ENCODE results near the gene MED6.

The MED6 gene

GRCh38 chr14:70600382-70601157, at the start of gene MED6:
TSS of gene MED6 (minus strand) at chr14:70600655. CDS start at chr14:70600637, 18 bp downstream.
- peak; percentile 92 for DNase-seq

- no peak for DNase-seq
These were observed 49.3 kb upstream of the MED6 start for GRCh38 chr14:70649803-70650202.

- DNase-seq = no peak
These were observed 47.9 kb upstream of the MED6 start for GRCh38 chr14:70648346-70648745.

GRCh38 chr14:70646705-70647104, 46.2 kb upstream of the MED6 start:
- DNase-seq = no peak

GRCh38 chr14:70645892-70646291, 45.4 kb upstream of the MED6 start:
- no peak for DNase-seq

- no peak for DNase-seq
These were observed 43.5 kb upstream of the MED6 start for GRCh38 chr14:70643967-70644366.

GRCh38 chr14:70642303-70643235, 42.1 kb upstream of the MED6 start:
- no peak for DNase-seq

- peak; percentile 26 for DNase-seq
These were observed 41.3 kb upstream of the MED6 start, which contains the start of gene TTC9 for GRCh38 chr14:70641548-70642302. TSS of gene TTC9 (plus strand) at chr14:70641916. CDS start at chr14:70642130, 214 bp downstream.

- DNase-seq = no peak
These were observed 40.6 kb upstream of the MED6 start for GRCh38 chr14:70640938-70641547.

GRCh38 chr14:70638416-70638815, 38.0 kb upstream of the MED6 start:
- DNase-seq = no peak

- DNase-seq = no peak
These were observed 35.6 kb upstream of the MED6 start for GRCh38 chr14:70635971-70636595.

- DNase-seq = no peak
These were observed 31.5 kb upstream of the MED6 start for GRCh38 chr14:70631948-70632347.

GRCh38 chr14:70624972-70625371, 24.5 kb upstream of the MED6 start:
- DNase-seq = no peak

GRCh38 chr14:70622111-70622712, 21.8 kb upstream of the MED6 start:
- peak; percentile 50 for DNase-seq

GRCh38 chr14:70619708-70620107, 19.3 kb upstream of the MED6 start:
- no peak for DNase-seq

GRCh38 chr14:70618314-70618713, 17.9 kb upstream of the MED6 start:
- DNase-seq = no peak

GRCh38 chr14:70616646-70617045, 16.2 kb upstream of the MED6 start:
- DNase-seq = no peak

GRCh38 chr14:70611216-70611615, 10.8 kb upstream of the MED6 start:
- no peak for DNase-seq

- DNase-seq = no peak
These were observed 1.8 kb upstream of the MED6 start for GRCh38 chr14:70602254-70602653.

- no peak for DNase-seq
These were observed 707 bp upstream of the MED6 start for GRCh38 chr14:70601162-70601561.

GRCh38 chr14:70599345-70599744, 1.1 kb downstream of the MED6 start:
- DNase-seq = peak; percentile 9

- DNase-seq = peak; percentile 30
These were observed 2.7 kb downstream of the MED6 start for GRCh38 chr14:70597731-70598130.

All from suppressor macrophage treated with lipopolysaccharide for 4 hours (primary cell).